H9 (cell line): ENCODE data around the gene TRMU. TPM values are rescaled to one million over a fixed set of nuclear protein-coding genes. Genes with fewer than 3 reads are reported as not detected.

Experiments used
- DNase-seq: peaks from one replicate; pipeline ENCODE4 v3.0.0-alpha.2; 2017
- H2AFZ ChIP-seq: one replicate; pipeline ENCODE4 v1.6.1; 2013; ENCODE audit warnings: mild to moderate bottlenecking, low read length, control low read depth, moderate library complexity
- H2AK5ac ChIP-seq: 2 replicates; pipeline ENCODE4 v1.6.1; 2013; ENCODE audit warnings: low read length, control low read depth, mixed read lengths; ENCODE audit not compliant: insufficient read length
- H2BK120ac ChIP-seq: one replicate; pipeline ENCODE4 v1.6.1; 2013; ENCODE audit warnings: low read depth, mild to moderate bottlenecking, low read length, control low read depth, inconsistent platforms; ENCODE audit not compliant: poor library complexity, severe bottlenecking
- H2BK12ac ChIP-seq: 2 replicates; pipeline ENCODE4 v1.6.1; 2013; ENCODE audit warnings: low read length, control low read depth, mixed read lengths, low read depth; ENCODE audit not compliant: insufficient read length
- H2BK15ac ChIP-seq: 2 replicates; pipeline ENCODE4 v1.6.1; 2013; ENCODE audit warnings: low read depth, low read length, control low read depth
- H2BK20ac ChIP-seq: one replicate; pipeline ENCODE4 v1.6.1; 2013; ENCODE audit warnings: low read depth, mild to moderate bottlenecking, low read length, control low read depth, inconsistent platforms; ENCODE audit not compliant: poor library complexity, severe bottlenecking
- H2BK5ac ChIP-seq: 2 replicates; pipeline ENCODE4 v1.6.1; 2013; ENCODE audit warnings: low read length, control low read depth, mixed read lengths; ENCODE audit not compliant: insufficient read length
- H3K14ac ChIP-seq: 2 replicates; pipeline ENCODE4 v1.6.1; 2013; ENCODE audit warnings: low read length, control low read depth; ENCODE audit not compliant: insufficient read depth
- H3K18ac ChIP-seq: 2 replicates; pipeline ENCODE4 v1.6.1; 2013; ENCODE audit warnings: low read depth, mild to moderate bottlenecking, mixed read lengths, low read length, control low read depth; ENCODE audit not compliant: insufficient read length
- H3K23ac ChIP-seq: 2 replicates; pipeline ENCODE4 v1.6.1; 2013; ENCODE audit warnings: low read length, control low read depth, mixed read lengths, low read depth; ENCODE audit not compliant: insufficient read length
- H3K23me2 ChIP-seq: 2 replicates; pipeline ENCODE4 v1.6.1; 2013; ENCODE audit warnings: low read depth, mild to moderate bottlenecking, mixed read lengths, low read length, control low read depth; ENCODE audit not compliant: insufficient read length, poor library complexity, severe bottlenecking
- H3K27ac ChIP-seq: 2 replicates; pipeline ENCODE4 v1.5.1; 2013; ENCODE audit warnings: low read length, control low read depth, mixed read lengths, low read depth; ENCODE audit not compliant: insufficient read length
- H3K27me3 ChIP-seq: 2 replicates; pipeline ENCODE4 v1.6.1; 2013; ENCODE audit warnings: low read length, control low read depth, inconsistent platforms; ENCODE audit not compliant: insufficient read depth
- H3K4ac ChIP-seq: 2 replicates; pipeline ENCODE4 v1.6.1; 2013; ENCODE audit warnings: low read depth, mild to moderate bottlenecking, control low read depth, inconsistent platforms, low read length, moderate library complexity
- H3K4me1 ChIP-seq: 2 replicates; pipeline ENCODE4 v1.6.1; 2013; ENCODE audit warnings: low read length, control low read depth, inconsistent platforms; ENCODE audit not compliant: insufficient read depth
- H3K4me2 ChIP-seq: 2 replicates; pipeline ENCODE4 v1.6.1; 2013; ENCODE audit warnings: low read length, control low read depth, mixed read lengths; ENCODE audit not compliant: insufficient read length, insufficient read depth
- H3K56ac ChIP-seq: 2 replicates; pipeline ENCODE4 v1.6.1; 2013; ENCODE audit warnings: low read depth, mild to moderate bottlenecking, mixed read lengths, low read length, control low read depth; ENCODE audit not compliant: insufficient read length
- H3K79me1 ChIP-seq: 2 replicates; pipeline ENCODE4 v1.6.1; 2013; ENCODE audit warnings: low read depth, mild to moderate bottlenecking, moderate library complexity, low read length, control low read depth, inconsistent platforms; ENCODE audit not compliant: insufficient read depth, poor library complexity, severe bottlenecking
- H3K79me2 ChIP-seq: 2 replicates; pipeline ENCODE4 v1.6.1; 2013; ENCODE audit warnings: low read length, control low read depth, inconsistent platforms; ENCODE audit not compliant: insufficient read depth
- H3K9ac ChIP-seq: 2 replicates; pipeline ENCODE4 v1.6.1; 2013; ENCODE audit warnings: low read length, control low read depth, mixed read lengths; ENCODE audit not compliant: insufficient read length; ENCODE audit errors: extremely low read depth
- H3K9me3 ChIP-seq: one replicate; pipeline ENCODE4 v1.6.1; 2013; ENCODE audit warnings: low read depth, low read length, inconsistent platforms; ENCODE audit not compliant: control insufficient read depth
- H3T11ph ChIP-seq: one replicate; pipeline ENCODE4 v1.6.1; 2013; ENCODE audit warnings: mild to moderate bottlenecking, low read length, control low read depth, inconsistent platforms
- H4K20me1 ChIP-seq: one replicate; pipeline ENCODE4 v1.6.1; 2013; ENCODE audit not compliant: control insufficient read depth, insufficient read length, insufficient read depth
- H4K5ac ChIP-seq: 2 replicates; pipeline ENCODE4 v1.6.1; 2013; ENCODE audit warnings: low read depth, mild to moderate bottlenecking, mixed read lengths, low read length, control low read depth; ENCODE audit not compliant: insufficient read length
- H4K8ac ChIP-seq: replicated peaks from 2 replicates; pipeline ENCODE4 v1.6.1; 2013; ENCODE audit warnings: low read length, control low read depth, mixed read lengths, low read depth; ENCODE audit not compliant: insufficient read length
- H4K91ac ChIP-seq: 2 replicates; pipeline ENCODE4 v1.6.1; 2013; ENCODE audit warnings: low read depth, mild to moderate bottlenecking, moderate library complexity, mixed read lengths, low read length, control low read depth; ENCODE audit not compliant: insufficient read length
- H3K27ac Mint-ChIP-seq, 3 experiments: 2 replicates in 2 of 3; 3 replicates in 1 of 3; pipeline ENCODE4 v1.8.0; 2020 to 2021; ENCODE audit warnings: mixed read lengths in 3 of 3, mild to moderate bottlenecking in 1 of 3, moderate library complexity in 1 of 3
- H3K27me3 Mint-ChIP-seq: 2 replicates; pipeline ENCODE4 v1.8.0; 2021; ENCODE audit warnings: low read depth, mild to moderate bottlenecking, moderate library complexity, mixed read lengths
- H3K36me3 Mint-ChIP-seq, 3 experiments: 2 replicates in 2 of 3; 3 replicates in 1 of 3; pipeline ENCODE4 v1.8.0; 2020 to 2021; ENCODE audit warnings: low read depth in 3 of 3, mixed read lengths in 3 of 3; ENCODE audit not compliant: insufficient read depth in 1 of 3
- H3K4me1 Mint-ChIP-seq, 2 experiments: 2 replicates each; pipeline ENCODE4 v1.8.0; 2020; ENCODE audit warnings: mixed read lengths in 2 of 2
- H3K4me3 Mint-ChIP-seq, 2 experiments: 2 replicates in 1 of 2; 3 replicates in 1 of 2; pipeline ENCODE4 v1.8.0; 2020 to 2021; ENCODE audit warnings: mild to moderate bottlenecking in 2 of 2, mixed read lengths in 2 of 2, moderate library complexity in 1 of 2
- H3K9me3 Mint-ChIP-seq, 2 experiments: 2 replicates in 1 of 2; 3 replicates in 1 of 2; pipeline ENCODE4 v1.8.0; 2020; ENCODE audit warnings: mild to moderate bottlenecking in 2 of 2, mixed read lengths in 2 of 2, moderate library complexity in 1 of 2
- CTCF ChIP-seq: fragments of 200-600 bp; sonication (generic); conservative IDR thresholded peaks from 3 replicates; pipeline ENCODE4 v1.8.0; 2021; ENCODE audit warnings: antibody characterized with exemption, mild to moderate bottlenecking
- WGBS: extraction: QIAGEN DNeasy Blood & Tissue Kit; methylation state at CpG from one replicate; pipeline ENCODE4 v1.1.7; 2013; ENCODE audit warnings: missing lambda C conversion rate, low lambda C conversion rate, mixed read lengths; ENCODE audit not compliant: insufficient read length; ENCODE audit errors: extremely low coverage; 5-methylcytosine and 5-hydroxymethylcytosine counted together
- total RNA-seq: library from RNA; stranded (reverse); gene quantifications from 2 replicates; pipeline ENCODE4 v1.2.1, GENCODE V29; 2021

The TRMU gene
- total RNA-seq, 1 experiment from 2014 or later: 86.3 TPM

GRCh38 chr22:46382524-46382923 is 47.0 kb downstream of the TRMU start:
- no peak overlapping the region for H2BK15ac ChIP-seq
- no peak overlapping the region for H3K56ac ChIP-seq
- Mint-ChIP-seq H3K36me3 (peaks cover 0 to 20% (median 11%) of the 10 kb centered on the region in 3 experiments; a peak in 4 of 7 replicates), H3K27me3 (no peaks in the 10 kb centered on the region), H3K4me1 (peaks cover 29 to 32% of the 10 kb centered on the region in 2 experiments), H3K4me3 (no peak overlapping the region), H3K9me3 (no peaks in the 10 kb centered on the region; a peak in 1 of 5 replicates), H3K27ac (no peak overlapping the region)
- H4K91ac ChIP-seq: no peak overlapping the region
- no peak overlapping the region for H2BK120ac ChIP-seq
- H3K9me3 ChIP-seq: no peaks in the 10 kb centered on the region
- H3K27me3 ChIP-seq: no peaks in the 10 kb centered on the region
- peaks cover 3% of the 10 kb centered on the region for H3K23me2 ChIP-seq
- H3K79me2 ChIP-seq: no peaks in the 10 kb centered on the region
- H3K4me2 ChIP-seq: no peak overlapping the region
- WGBS: no CpG with 5 or more reads among the region's 15 CpGs
- H4K8ac ChIP-seq: no peak overlapping the region
- no peak overlapping the region for H3K9ac ChIP-seq
- H2BK12ac ChIP-seq: no peak overlapping the region
- no peak overlapping the region for H3K27ac ChIP-seq
- H2AK5ac ChIP-seq: no peak overlapping the region
- no peak overlapping the region for H3K23ac ChIP-seq
- no peak for TF ChIP-seq CTCF
- no peak overlapping the region for H3T11ph ChIP-seq
- H2BK20ac ChIP-seq: no peak overlapping the region
- DNase-seq: no peak
- no peaks in the 10 kb centered on the region for H3K79me1 ChIP-seq
- no peak overlapping the region for H3K14ac ChIP-seq
- H2BK5ac ChIP-seq: no peak overlapping the region
- no peak overlapping the region for H4K5ac ChIP-seq
- no peak overlapping the region for H3K18ac ChIP-seq
- no peak overlapping the region for H2AFZ ChIP-seq
- no peak overlapping the region for H3K4ac ChIP-seq
- H3K4me1 ChIP-seq: peaks cover under 1% of the 10 kb centered on the region; the same call in 1 of the 2 replicates
- peaks cover 2% of the 10 kb centered on the region for H4K20me1 ChIP-seq
